PC-9 (cell line): ENCODE results near the gene SLMAP. TPM values are rescaled to one million over a fixed set of nuclear protein-coding genes. Genes with fewer than 3 reads are reported as not detected.

Source experiments
- BruUV-seq: library from RNA; stranded (reverse); fragments of 400-500 nt; replicated peaks from 2 replicates; lab custom pipeline; 2021; lab: Mats Ljungman, UMichigan
- CTCF ChIA-PET: fragments of 300-600 bp; sonication (Branson Sonifier 250); formaldehyde crosslinking; loops from one replicate; lab custom pipeline; 2022; ENCODE audit warnings: antibody characterized with exemption; lab: Charles Lee
- POLR2A ChIA-PET: fragments of 300-600 bp; sonication (Branson Sonifier 250); formaldehyde crosslinking; loops from one replicate; lab custom pipeline; 2022; ENCODE audit warnings: antibody characterized with exemption; ENCODE audit not compliant: unreplicated experiment; lab: Charles Lee
- DNase-seq, 2 experiments: peaks; one replicate each; pipeline versions ENCODE4 v3.0.0 to v3.0.0-alpha.2; 2015 to 2022; ENCODE audit warnings: mixed read lengths in 1 of 2
- H2AFZ ChIP-seq: fragments of 200-600 bp; sonication (generic); 2 replicates; pipeline ENCODE4 v1.8.1; 2017; ENCODE audit warnings: antibody characterized with exemption
- H3F3A ChIP-seq: fragments of 200-600 bp; sonication (generic); 2 replicates; pipeline ENCODE4 v1.8.1; 2017; ENCODE audit warnings: antibody characterized with exemption, mild to moderate bottlenecking, low read depth; ENCODE audit not compliant: insufficient read depth
- H3K27ac ChIP-seq: fragments of 200-600 bp; sonication (generic); 2 replicates; pipeline ENCODE4 v1.6.1; 2016; ENCODE audit warnings: mixed run types
- H3K27me3 ChIP-seq: fragments of 200-600 bp; sonication (generic); 2 replicates; pipeline ENCODE4 v1.6.1; 2016; ENCODE audit warnings: low read depth, mixed run types; ENCODE audit not compliant: insufficient read depth
- H3K36me3 ChIP-seq: fragments of 200-600 bp; sonication (generic); 2 replicates; pipeline ENCODE4 v1.6.1; 2016; ENCODE audit warnings: low read depth, mixed run types
- H3K4me1 ChIP-seq: fragments of 200-600 bp; sonication (generic); replicated peaks from 2 replicates; pipeline ENCODE4 v1.6.1; 2016; ENCODE audit warnings: mixed run types; ENCODE audit not compliant: insufficient read depth
- H3K4me2 ChIP-seq: fragments of 200-600 bp; sonication (generic); 2 replicates; pipeline ENCODE4 v1.6.1; 2017; ENCODE audit warnings: mixed run types
- H3K4me3 ChIP-seq: fragments of 200-600 bp; sonication (generic); 2 replicates; pipeline ENCODE4 v1.6.1; 2016; ENCODE audit warnings: mixed run types
- H3K79me2 ChIP-seq: fragments of 200-600 bp; sonication (generic); 2 replicates; pipeline ENCODE4 v1.6.1; 2017; ENCODE audit warnings: low read depth, mixed run types
- H3K9me2 ChIP-seq: fragments of 200-600 bp; sonication (generic); 2 replicates; pipeline ENCODE4 v1.8.1; 2017; ENCODE audit warnings: mild to moderate bottlenecking; ENCODE audit not compliant: insufficient read depth
- H3K9me3 ChIP-seq: fragments of 200-600 bp; sonication (generic); 2 replicates; pipeline ENCODE4 v1.8.1; 2016; ENCODE audit warnings: low read depth; ENCODE audit not compliant: insufficient read depth
- H4K20me1 ChIP-seq: fragments of 200-600 bp; sonication (generic); 2 replicates; pipeline ENCODE4 v1.8.1; 2017; ENCODE audit not compliant: insufficient read depth
- EZH2 ChIP-seq: fragments of 200-600 bp; sonication (generic); IDR thresholded peaks from 2 replicates; pipeline ENCODE4 v1.8.0; 2017; ENCODE audit warnings: antibody characterized with exemption, low read depth
- intact Hi-C: fragments of 100-400 bp; cut with micrococcal nuclease; formaldehyde crosslinking; loops from one replicate; pipeline ENCODE4 v1.10.0; 2022; ENCODE audit not compliant: unreplicated experiment
- total RNA-seq: library from RNA; stranded (reverse); gene quantifications from 2 replicates; pipeline ENCODE4 v1.2.3, GENCODE V29; 2021
- TF ChIP-seq, protein P1 (sequence below): fragments of 200-600 bp; sonication (generic); conservative IDR thresholded peaks from 2 replicates; pipeline ENCODE4 v1.6.1; 2017; ENCODE audit warnings: mixed run types, antibody characterized with exemption, mild to moderate bottlenecking, moderate library complexity

SLMAP gene
- total RNA-seq, 1 experiment from 2014 or later, result 119 TPM

DNA sequence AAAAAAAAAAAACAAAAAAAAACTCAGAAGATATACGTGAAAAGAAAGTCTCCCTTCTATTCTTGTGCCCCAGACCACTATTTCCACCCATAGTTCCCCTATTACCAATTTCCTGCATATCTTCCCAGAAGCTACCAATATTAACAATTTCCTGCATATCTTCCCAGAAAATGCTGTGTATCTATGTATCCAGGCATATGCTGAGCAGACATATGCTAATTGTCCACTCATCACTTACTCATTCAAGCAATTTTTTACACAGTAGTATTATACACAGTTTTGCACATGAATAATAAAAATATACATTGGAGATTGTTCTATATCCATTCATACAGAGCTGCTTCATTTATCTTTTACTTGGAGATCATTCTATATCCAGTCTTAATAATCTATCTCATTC lies 12.6 kb upstream of the SLMAP start:
- H3K9me3 ChIP-seq, result no peaks in the 10 kb centered on the region
- no peak overlapping the region for H3K4me2 ChIP-seq
- ChIA-PET POLR2A (no interaction called here), CTCF (no interaction called here)
- H3K4me1 ChIP-seq, result no peaks in the 10 kb centered on the region
- BruUV-seq, result no TSS peak
- intact Hi-C loops, result no loop called here
- no peaks in the 10 kb centered on the region for H3K79me2 ChIP-seq
- no peak for TF ChIP-seq EZH2
- TF ChIP-seq, protein P1, sequence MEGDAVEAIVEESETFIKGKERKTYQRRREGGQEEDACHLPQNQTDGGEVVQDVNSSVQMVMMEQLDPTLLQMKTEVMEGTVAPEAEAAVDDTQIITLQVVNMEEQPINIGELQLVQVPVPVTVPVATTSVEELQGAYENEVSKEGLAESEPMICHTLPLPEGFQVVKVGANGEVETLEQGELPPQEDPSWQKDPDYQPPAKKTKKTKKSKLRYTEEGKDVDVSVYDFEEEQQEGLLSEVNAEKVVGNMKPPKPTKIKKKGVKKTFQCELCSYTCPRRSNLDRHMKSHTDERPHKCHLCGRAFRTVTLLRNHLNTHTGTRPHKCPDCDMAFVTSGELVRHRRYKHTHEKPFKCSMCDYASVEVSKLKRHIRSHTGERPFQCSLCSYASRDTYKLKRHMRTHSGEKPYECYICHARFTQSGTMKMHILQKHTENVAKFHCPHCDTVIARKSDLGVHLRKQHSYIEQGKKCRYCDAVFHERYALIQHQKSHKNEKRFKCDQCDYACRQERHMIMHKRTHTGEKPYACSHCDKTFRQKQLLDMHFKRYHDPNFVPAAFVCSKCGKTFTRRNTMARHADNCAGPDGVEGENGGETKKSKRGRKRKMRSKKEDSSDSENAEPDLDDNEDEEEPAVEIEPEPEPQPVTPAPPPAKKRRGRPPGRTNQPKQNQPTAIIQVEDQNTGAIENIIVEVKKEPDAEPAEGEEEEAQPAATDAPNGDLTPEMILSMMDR, result no peak
- no peaks in the 10 kb centered on the region for H4K20me1 ChIP-seq
- H3K27ac ChIP-seq, result no peak overlapping the region
- no peaks in the 10 kb centered on the region for H3K36me3 ChIP-seq
- no peaks in the 10 kb centered on the region for H3F3A ChIP-seq
- H3K27me3 ChIP-seq, result no peaks in the 10 kb centered on the region
- H3K4me3 ChIP-seq, result no peak overlapping the region
- no peak overlapping the region for H2AFZ ChIP-seq
- H3K9me2 ChIP-seq, result no peaks in the 10 kb centered on the region
- no peak for DNase-seq

DNA sequence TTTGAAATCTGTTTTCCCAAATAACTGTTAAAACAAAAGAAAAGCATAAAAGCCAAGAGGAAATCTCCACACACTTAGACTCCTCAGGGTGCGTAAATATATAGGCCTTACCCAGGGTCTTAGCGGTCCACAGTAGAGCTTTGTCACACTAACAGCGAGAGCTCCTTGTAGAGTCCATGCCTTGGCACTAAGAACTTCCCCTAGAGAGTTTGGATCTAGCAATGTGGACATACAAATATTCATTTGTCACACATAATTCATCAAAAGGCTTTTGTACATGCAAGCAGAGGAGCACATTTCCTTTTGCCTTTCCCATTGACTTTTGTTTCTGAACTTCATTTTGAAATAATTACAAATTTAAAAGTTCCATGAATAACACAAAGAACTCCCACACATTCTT lies 11.0 kb upstream of the SLMAP start:
- CTCF ChIA-PET, result no interaction called here
- Histone ChIP-seq H3K36me3 (no peaks in the 10 kb centered on the region), H3K4me2 (no peak overlapping the region), H3K79me2 (no peaks in the 10 kb centered on the region), H3K4me3 (no peak overlapping the region), H3K9me2 (no peaks in the 10 kb centered on the region), H3K27me3 (no peaks in the 10 kb centered on the region), H3F3A (peaks cover under 1% of the 10 kb centered on the region; the same call in 1 of the 2 replicates), H2AFZ (no peak overlapping the region), H4K20me1 (no peaks in the 10 kb centered on the region), H3K4me1 (no peaks in the 10 kb centered on the region), H3K27ac (no peak overlapping the region), H3K9me3 (no peaks in the 10 kb centered on the region)
- intact Hi-C loops, result no loop called here
- no peak for DNase-seq
- no TSS peak for BruUV-seq
- TF ChIP-seq EZH2, result no peak
- TF ChIP-seq, protein P1, result no peak
- POLR2A ChIA-PET, result no interaction called here

DNA sequence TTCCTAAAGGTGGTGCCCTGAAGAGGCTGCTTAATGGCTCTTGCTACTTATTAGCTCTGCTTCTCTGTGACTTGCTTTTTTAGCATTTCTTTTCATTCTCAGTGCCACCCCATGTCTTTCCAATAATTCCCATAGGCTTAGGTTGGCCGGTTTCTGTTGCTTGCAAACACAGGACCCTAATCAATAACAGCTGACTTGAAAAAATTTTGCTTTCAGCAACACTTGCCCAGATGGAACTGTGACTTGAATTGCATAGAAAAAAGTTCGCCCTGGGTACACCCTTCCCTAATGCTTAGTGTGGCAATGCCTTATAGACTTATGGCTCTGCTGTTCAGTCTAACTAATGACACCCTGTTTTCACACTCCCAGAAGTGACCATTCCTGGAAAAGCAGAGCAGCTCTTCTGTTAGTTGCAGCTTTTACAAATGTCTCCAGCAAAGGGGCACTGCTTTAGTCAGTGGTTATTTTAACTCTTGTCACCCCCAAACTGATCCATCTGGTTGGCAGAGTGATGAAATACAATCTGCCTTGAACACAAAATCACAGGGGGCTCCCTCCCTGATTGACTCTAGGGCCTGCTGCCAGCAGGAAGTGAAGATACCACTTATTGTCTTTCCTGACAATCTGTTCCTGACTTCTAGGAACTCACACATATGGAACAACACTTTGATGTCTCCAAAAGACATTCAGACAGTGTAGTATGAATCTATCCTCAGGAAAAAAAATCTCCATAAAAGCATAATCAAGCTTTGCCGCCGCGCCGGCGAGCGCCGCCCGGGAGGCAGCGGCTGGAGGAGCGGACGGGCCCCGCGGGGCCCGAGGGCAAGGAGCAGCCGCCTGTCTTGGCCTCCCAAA lies 9.7 kb upstream of the SLMAP start:
- Histone ChIP-seq H3K9me2 (no peaks in the 10 kb centered on the region), H3K4me2 (no peak overlapping the region), H3K4me3 (no peak overlapping the region), H3K27ac (no peak overlapping the region), H3K9me3 (no peaks in the 10 kb centered on the region), H4K20me1 (no peaks in the 10 kb centered on the region), H3F3A (peaks cover 10% of the 10 kb centered on the region; the same call in 1 of the 2 replicates), H3K4me1 (peaks cover 11% of the 10 kb centered on the region), H3K27me3 (no peaks in the 10 kb centered on the region), H3K79me2 (no peaks in the 10 kb centered on the region), H3K36me3 (no peaks in the 10 kb centered on the region), H2AFZ (no peak overlapping the region)
- ChIA-PET CTCF (no interaction called here), POLR2A (no interaction called here)
- no TSS peak for BruUV-seq
- DNase-seq, result no peak
- intact Hi-C loops, result no loop called here
- TF ChIP-seq, protein P1, result no peak
- no peak for TF ChIP-seq EZH2
